ENCODE results near the gene ARHGEF17.

Gene ARHGEF17

DNA sequence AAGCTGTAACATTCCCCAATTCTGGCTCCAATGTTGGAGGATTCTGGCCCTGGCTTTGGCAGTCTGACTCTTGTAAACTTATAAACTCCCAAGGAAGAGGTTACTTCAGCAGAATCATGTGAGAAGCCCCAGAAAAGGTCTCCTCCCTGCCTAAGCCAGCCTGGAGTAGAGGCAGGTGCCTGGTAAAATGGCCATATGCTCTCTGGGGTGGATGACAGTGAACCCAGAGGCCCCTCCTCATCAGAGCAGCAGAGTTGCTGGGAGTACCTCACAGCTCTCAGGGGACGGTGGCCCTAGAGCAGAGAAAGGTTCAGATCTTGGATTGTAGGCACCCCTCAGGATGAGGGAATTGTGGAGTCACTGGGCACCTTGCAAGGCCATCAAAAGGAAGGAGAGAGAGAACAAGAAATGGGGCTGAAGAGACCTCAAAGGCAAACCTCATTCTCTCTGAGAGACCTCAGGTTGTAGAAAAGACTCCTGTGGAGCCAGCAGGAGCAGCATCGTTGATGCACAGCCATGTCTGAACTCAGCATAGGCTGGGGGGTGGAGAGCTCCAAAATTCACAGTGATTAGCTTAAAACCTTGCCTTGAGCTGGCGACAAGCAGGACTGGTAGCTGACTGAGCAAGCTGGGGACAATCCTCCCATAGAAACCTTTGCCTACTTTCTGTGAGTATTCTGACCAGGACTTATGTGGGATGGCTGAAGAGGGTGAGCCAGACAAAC lies 40.8 kb upstream of the ARHGEF17 start:
- H3K9me3 ChIP-seq (ENCODE audit: severe bottlenecking), result no peaks in the 10 kb centered on the region
- H3K4me1 ChIP-seq (ENCODE audit: insufficient read depth, poor library complexity, severe bottlenecking), result no peaks in the 10 kb centered on the region
- no peaks in the 10 kb centered on the region for H3K27me3 ChIP-seq (ENCODE audit: insufficient read depth, poor library complexity, severe bottlenecking)
- no peak for TF ChIP-seq CTCF (IDR thresholded peaks at IDR 0.05; ENCODE audit: poor library complexity, severe bottlenecking)
- H3K4me3 ChIP-seq (ENCODE audit: severe bottlenecking), result no peak overlapping the region
- no peaks in the 10 kb centered on the region for H3K36me3 ChIP-seq (ENCODE audit: low read depth)
- H3K27ac ChIP-seq (ENCODE audit: poor library complexity, severe bottlenecking), result no peak overlapping the region
- DNase-seq (ENCODE audit: low spot score) (no peak), ATAC-seq (ENCODE audit: low read depth) (no peak)

- DNase-seq (ENCODE audit: low spot score), result no peak
- no peaks in the 10 kb centered on the region for H3K36me3 ChIP-seq (ENCODE audit: low read depth)
- no peak overlapping the region for H3K27ac ChIP-seq (ENCODE audit: poor library complexity, severe bottlenecking)
- no peaks in the 10 kb centered on the region for H3K4me1 ChIP-seq (ENCODE audit: insufficient read depth, poor library complexity, severe bottlenecking)
- no peak for TF ChIP-seq CTCF (IDR thresholded peaks at IDR 0.05; ENCODE audit: poor library complexity, severe bottlenecking)
- no peak overlapping the region for H3K4me3 ChIP-seq (ENCODE audit: severe bottlenecking)
- no peaks in the 10 kb centered on the region for H3K9me3 ChIP-seq (ENCODE audit: severe bottlenecking)
- no peaks in the 10 kb centered on the region for H3K27me3 ChIP-seq (ENCODE audit: insufficient read depth, poor library complexity, severe bottlenecking)
- ATAC-seq (ENCODE audit: low read depth), result no peak
These were observed 40.1 kb upstream of the ARHGEF17 start for GRCh38 chr11:73267906-73268540.

- Histone ChIP-seq H3K9me3 (ENCODE audit: severe bottlenecking) (no peaks in the 10 kb centered on the region), H3K27me3 (ENCODE audit: insufficient read depth, poor library complexity, severe bottlenecking) (no peaks in the 10 kb centered on the region), H3K4me3 (ENCODE audit: severe bottlenecking) (no peak overlapping the region), H3K36me3 (ENCODE audit: low read depth) (no peaks in the 10 kb centered on the region), H3K4me1 (ENCODE audit: insufficient read depth, poor library complexity, severe bottlenecking) (no peaks in the 10 kb centered on the region), H3K27ac (ENCODE audit: poor library complexity, severe bottlenecking) (no peak overlapping the region)
- no peak for TF ChIP-seq CTCF (IDR thresholded peaks at IDR 0.05; ENCODE audit: poor library complexity, severe bottlenecking)
- DNase-seq (ENCODE audit: low spot score), result no peak
- ATAC-seq (ENCODE audit: low read depth), result no peak
These were observed 39.3 kb upstream of the ARHGEF17 start for GRCh38 chr11:73268671-73269271.

DNA sequence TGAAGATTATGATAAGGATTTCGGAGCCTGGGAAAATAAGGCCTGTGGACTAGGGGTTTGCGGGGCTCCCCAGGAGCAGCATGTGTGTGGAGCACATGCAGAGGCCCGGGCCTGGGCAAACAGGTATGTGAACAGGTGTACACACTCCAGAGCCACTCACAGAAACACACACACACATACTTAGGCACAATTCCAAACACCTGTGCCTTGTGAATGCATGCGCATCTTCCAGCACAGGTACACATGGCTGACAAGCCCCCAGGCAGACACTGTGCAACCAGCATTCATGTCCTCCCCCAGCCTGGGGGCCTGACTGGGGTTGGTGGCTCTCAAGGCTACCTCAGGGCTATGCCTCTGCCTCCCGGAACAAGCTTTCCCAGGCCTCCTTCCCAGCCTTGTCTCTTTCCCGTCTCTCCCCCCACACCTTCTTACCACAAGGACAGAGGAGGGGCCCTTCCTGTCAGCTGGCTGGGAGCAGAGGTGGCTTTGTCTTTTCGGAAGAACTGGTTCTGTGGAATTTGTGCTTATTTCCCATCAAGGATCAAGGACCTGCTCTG lies 38.5 kb upstream of the ARHGEF17 start:
- TF ChIP-seq CTCF (IDR thresholded peaks at IDR 0.05; ENCODE audit: poor library complexity, severe bottlenecking), result no peak
- Histone ChIP-seq H3K27me3 (ENCODE audit: insufficient read depth, poor library complexity, severe bottlenecking) (no peaks in the 10 kb centered on the region), H3K4me3 (ENCODE audit: severe bottlenecking) (no peak overlapping the region), H3K27ac (ENCODE audit: poor library complexity, severe bottlenecking) (no peak overlapping the region), H3K4me1 (ENCODE audit: insufficient read depth, poor library complexity, severe bottlenecking) (no peaks in the 10 kb centered on the region), H3K9me3 (ENCODE audit: severe bottlenecking) (no peaks in the 10 kb centered on the region), H3K36me3 (ENCODE audit: low read depth) (no peaks in the 10 kb centered on the region)
- ATAC-seq (ENCODE audit: low read depth) (no peak), DNase-seq (ENCODE audit: low spot score) (no peak)
